ENCODE data around the gene CBFA2T3.

The CBFA2T3 gene

GRCh38 chr16:88878356-88878755, 98.7 kb downstream of the CBFA2T3 start:
- ChIA-PET POLR2A (no interaction called here), CTCF (no interaction called here)
- no peaks in the 10 kb centered on the region for H3K36me3 ChIP-seq (ENCODE audit: control insufficient read depth in 2 of 2, insufficient read depth in 1 of 2, low read length in 2 of 2)

GRCh38 chr16:88877564-88878289, 99.3 kb downstream of the CBFA2T3 start:
- ChIA-PET POLR2A (no interaction called here), CTCF (no interaction called here)
- no peaks in the 10 kb centered on the region for H3K9me3 ChIP-seq (ENCODE audit: control insufficient read depth, insufficient read depth, low read depth, low read length)
- H3K27ac ChIP-seq (ENCODE audit: extremely low read depth, low read depth, low read length), result no peak overlapping the region
- TF ChIP-seq ZNF639 (tag by site-specific recombination; IDR thresholded peaks at IDR 0.05) (no peak), ZNF280D (tag by site-specific recombination; IDR thresholded peaks at IDR 0.05) (no peak), ZNF433 (tag by site-specific recombination; IDR thresholded peaks at IDR 0.05; ENCODE audit: low read depth) (no peak), ZNF501 (tag by site-specific recombination; IDR thresholded peaks at IDR 0.05) (no peak), ZNF514 (tag by site-specific recombination; IDR thresholded peaks at IDR 0.05) (no peak), ZBTB8A (tag by site-specific recombination; IDR thresholded peaks at IDR 0.05) (no peak), ZNF624 (tag by site-specific recombination; IDR thresholded peaks at IDR 0.05) (no peak), ZNF211 (tag by site-specific recombination; IDR thresholded peaks at IDR 0.05; ENCODE audit: low read depth) (no peak), ZNF221 (tag by site-specific recombination; IDR thresholded peaks at IDR 0.05; ENCODE audit: borderline replicate concordance) (no peak), ZNF449 (tag by site-specific recombination; IDR thresholded peaks at IDR 0.05) (peak; percentile 72), EGR2 (tag by site-specific recombination; IDR thresholded peaks at IDR 0.05; ENCODE audit: low read depth) (peak; percentile 70), ZNF585B (tag by site-specific recombination; IDR thresholded peaks at IDR 0.05) (no peak), ZNF560 (tag by site-specific recombination; IDR thresholded peaks at IDR 0.05; ENCODE audit: borderline replicate concordance) (no peak), ZNF214 (tag by site-specific recombination; IDR thresholded peaks at IDR 0.05; ENCODE audit: borderline replicate concordance) (no peak), ZFHX2 (tag by site-specific recombination; conservative IDR thresholded peaks at IDR 0.05) (peak; percentile 65), TSHZ1 (tag by site-specific recombination; IDR thresholded peaks at IDR 0.05; ENCODE audit: borderline replicate concordance) (no peak)
- no peak overlapping the region for H3K4me3 ChIP-seq (ENCODE audit: low read depth, low read length)
- no peaks in the 10 kb centered on the region for H3K4me1 ChIP-seq (ENCODE audit: control insufficient read depth, insufficient read depth, low read length)
- H3K36me3 ChIP-seq (ENCODE audit: control insufficient read depth in 2 of 2, insufficient read depth in 1 of 2, low read length in 2 of 2), result no peaks in the 10 kb centered on the region

More at GRCh38 chr16:88878356-88878755, 98.7 kb downstream of the CBFA2T3 start:
- no peaks in the 10 kb centered on the region for H3K9me3 ChIP-seq (ENCODE audit: control insufficient read depth, insufficient read depth, low read depth, low read length)
- H3K27ac ChIP-seq (ENCODE audit: extremely low read depth, low read depth, low read length), result no peak overlapping the region
- no peak for TF ChIP-seq ZNF138 (tag by site-specific recombination; IDR thresholded peaks at IDR 0.05; ENCODE audit: borderline replicate concordance)
- no peak for TF ChIP-seq PATZ1 (tag by site-specific recombination; IDR thresholded peaks at IDR 0.05)
- TF ChIP-seq ZNF121 (tag by site-specific recombination; IDR thresholded peaks at IDR 0.05), result no peak
- no peak for TF ChIP-seq ZNF670 (tag by site-specific recombination; IDR thresholded peaks at IDR 0.05; ENCODE audit: low read depth)
- no peaks in the 10 kb centered on the region for H3K4me1 ChIP-seq (ENCODE audit: control insufficient read depth, insufficient read depth, low read length)
- no peak overlapping the region for H3K4me3 ChIP-seq (ENCODE audit: low read depth, low read length)

All from HEK293 (cell line).